KOPT-K1 (cell line): ENCODE results near the gene SLC14A1.

Source experiments
- H3K27ac ChIP-seq: fragments of 200-600 bp; sonication (generic); 2 replicates; pipeline ENCODE4 v1.5.1; 2016; ENCODE audit warnings: antibody characterized with exemption, mild to moderate bottlenecking, low read depth, low read length; ENCODE audit not compliant: poor library complexity, severe bottlenecking
- H3K36me3 ChIP-seq: fragments of 200-600 bp; sonication (generic); 2 replicates; pipeline ENCODE4 v1.5.1; 2017; ENCODE audit warnings: antibody characterized with exemption, mild to moderate bottlenecking, low read length, moderate library complexity; ENCODE audit not compliant: insufficient read depth
- H3K9me3 ChIP-seq: fragments of 200-600 bp; sonication (generic); 2 replicates; pipeline ENCODE4 v1.5.1; 2017; ENCODE audit warnings: antibody characterized with exemption, low read length, mild to moderate bottlenecking; ENCODE audit not compliant: insufficient read depth, poor library complexity, severe bottlenecking

Gene SLC14A1

DNA sequence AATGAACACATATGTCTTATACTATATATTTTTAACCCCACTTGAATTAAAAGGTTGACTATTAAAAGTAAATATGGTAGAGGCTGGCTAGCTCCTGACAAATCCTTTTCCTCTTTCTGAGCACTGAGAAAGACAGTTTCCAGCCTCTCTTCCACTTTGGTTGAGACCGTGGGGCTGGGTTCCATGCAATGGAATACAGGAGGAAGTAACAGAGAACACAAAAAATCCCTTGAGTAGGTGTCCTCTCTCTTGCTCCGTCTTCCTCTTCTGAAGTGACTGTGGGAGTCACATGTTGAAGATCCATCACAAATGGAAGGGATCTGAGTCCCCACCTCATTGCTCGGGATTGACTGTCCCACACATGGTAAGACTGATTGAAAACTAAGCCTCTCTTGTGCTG, 64.9 kb downstream of the SLC14A1 start:
- Histone ChIP-seq H3K36me3 (no peaks in the 10 kb centered on the region), H3K27ac (no peak overlapping the region), H3K9me3 (no peaks in the 10 kb centered on the region)

DNA sequence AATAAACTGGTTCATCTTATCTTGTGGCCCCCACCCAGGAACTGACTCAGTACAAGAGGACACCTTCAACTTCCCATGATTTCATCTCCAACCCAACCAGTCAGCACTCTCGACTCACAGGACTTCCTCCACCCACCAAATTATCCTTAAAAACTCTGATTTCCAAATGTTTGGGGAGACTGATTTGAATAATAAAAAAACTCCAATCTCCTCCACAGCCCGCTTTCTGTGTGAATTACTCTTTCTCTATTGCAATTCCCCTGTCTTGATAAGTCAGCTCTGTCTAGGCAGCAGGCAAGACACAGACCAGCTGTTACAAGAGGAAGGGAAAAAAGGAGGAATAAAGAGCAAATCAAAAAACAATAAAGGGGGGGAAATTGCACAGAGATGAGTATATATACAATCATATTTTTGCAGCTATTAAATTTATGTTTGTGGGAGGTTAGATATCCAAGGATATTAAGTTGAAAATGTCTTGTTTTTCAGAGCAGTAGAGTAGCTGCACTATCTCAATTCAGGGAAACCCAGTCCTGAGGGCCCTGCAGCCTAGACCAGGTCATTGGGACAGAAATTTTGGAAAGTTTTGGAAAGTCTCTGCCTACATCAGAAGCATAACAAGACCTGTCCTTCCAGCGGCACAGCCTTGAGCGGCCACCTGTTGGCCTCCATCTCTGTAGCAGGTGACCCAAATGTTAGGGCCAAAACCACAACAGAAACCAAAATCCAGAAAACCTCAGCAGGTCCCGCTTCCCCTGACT, 68.7 kb downstream of the SLC14A1 start:
- Histone ChIP-seq H3K36me3 (no peaks in the 10 kb centered on the region), H3K9me3 (no peaks in the 10 kb centered on the region), H3K27ac (no peak overlapping the region)

DNA sequence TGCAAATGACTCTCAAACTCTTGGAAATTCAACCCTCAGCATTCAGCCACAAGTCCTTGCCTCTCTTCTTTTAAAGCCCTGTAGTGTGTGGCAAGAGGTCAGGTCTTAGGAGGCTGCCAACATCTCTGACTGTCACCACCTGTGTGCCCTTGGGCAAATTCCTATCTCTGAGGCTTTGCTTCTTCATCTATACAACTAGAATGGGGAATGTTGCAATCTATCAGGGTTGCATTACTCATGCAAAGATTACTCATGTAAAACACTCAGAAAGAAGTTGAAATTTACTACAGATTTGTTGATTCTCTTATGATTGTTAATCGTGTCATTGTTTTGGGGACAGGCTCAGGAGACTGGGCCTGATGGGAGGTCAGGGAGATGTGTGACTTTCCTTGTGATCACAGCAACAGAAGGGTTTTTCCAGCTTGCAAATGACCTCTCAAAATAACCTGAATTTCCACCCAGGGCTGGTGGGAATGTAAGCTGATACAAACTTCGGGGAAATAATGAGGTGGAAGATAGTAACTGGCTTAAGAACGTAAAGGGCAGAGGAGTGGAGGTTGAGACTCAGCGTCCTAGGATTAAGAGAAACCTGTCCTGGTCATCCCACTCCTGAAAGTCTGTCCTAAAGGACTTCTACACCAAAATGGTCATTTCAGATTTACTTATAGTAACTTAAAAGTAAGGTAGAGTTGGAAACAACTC, 69.4 kb downstream of the SLC14A1 start:
- Histone ChIP-seq H3K9me3 (no peaks in the 10 kb centered on the region), H3K36me3 (no peaks in the 10 kb centered on the region), H3K27ac (no peak overlapping the region)

DNA sequence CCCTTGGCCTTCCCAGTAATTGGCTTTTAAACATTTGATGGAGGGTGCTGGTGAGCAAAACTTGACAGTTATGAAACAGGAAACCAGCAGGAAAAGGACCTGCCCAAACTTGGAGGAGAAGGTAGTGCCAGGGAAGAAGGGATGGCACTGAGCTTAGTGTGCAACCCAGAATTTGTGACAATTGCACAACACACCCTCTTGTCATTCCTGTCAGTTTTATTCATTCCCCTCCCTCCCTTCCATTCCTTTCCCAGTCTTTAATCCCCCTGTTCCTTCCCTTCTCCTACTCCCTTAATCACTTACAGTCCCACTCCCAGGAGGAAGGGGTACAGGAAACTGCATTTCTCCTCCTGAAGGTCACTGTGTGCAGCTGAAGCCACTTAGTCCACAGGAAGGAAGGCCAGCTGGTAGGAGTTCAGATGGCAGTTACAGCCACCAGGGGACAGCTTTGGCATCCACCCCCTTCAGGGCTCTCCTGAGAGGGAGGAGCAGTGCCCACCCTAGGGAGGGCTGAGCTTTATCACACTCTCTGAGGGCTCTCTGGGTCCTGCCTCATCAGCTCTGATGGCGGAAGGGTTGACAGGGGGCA, 77.5 kb downstream of the SLC14A1 start:
- H3K27ac ChIP-seq: no peak overlapping the region
- H3K36me3 ChIP-seq: no peaks in the 10 kb centered on the region
- H3K9me3 ChIP-seq: peaks cover 25% of the 10 kb centered on the region
